HG02885 (cell line): ENCODE data around the gene TEX22.

Source experiments
- ATAC-seq: cut with Tn5 transposase; IDR thresholded peaks from one replicate; pipeline ENCODE4 v1.9.1; 2021; ENCODE audit warnings: mild to moderate bottlenecking; ENCODE audit not compliant: unreplicated experiment, poor library complexity

TEX22 gene

GRCh38 chr14:105397350-105397931 lies 897 bp upstream of the TEX22 start:
- no peak for ATAC-seq

GRCh38 chr14:105398726-105399465 lies 558 bp downstream of the TEX22 start:
- ATAC-seq: peak; percentile 48

- ATAC-seq: no peak
These were observed 1.1 kb downstream of the TEX22 start for GRCh38 chr14:105399466-105399775.

- no peak for ATAC-seq
These were observed 1.7 kb downstream of the TEX22 start for GRCh38 chr14:105400016-105400415.

- ATAC-seq: no peak
These were observed 3.4 kb downstream of the TEX22 start for GRCh38 chr14:105401699-105402098.

GRCh38 chr14:105408592-105408991 lies 10.3 kb downstream of the TEX22 start:
- no peak for ATAC-seq

- no peak for ATAC-seq
These were observed 11.0 kb downstream of the TEX22 start for GRCh38 chr14:105409364-105409763.

GRCh38 chr14:105410642-105411016 lies 12.3 kb downstream of the TEX22 start:
- no peak for ATAC-seq

- no peak for ATAC-seq
These were observed 12.9 kb downstream of the TEX22 start for GRCh38 chr14:105411017-105411941.

GRCh38 chr14:105411985-105412770 lies 13.8 kb downstream of the TEX22 start:
- ATAC-seq: no peak

- no peak for ATAC-seq
These were observed 14.6 kb downstream of the TEX22 start for GRCh38 chr14:105412771-105413543.

GRCh38 chr14:105413544-105413886 lies 15.2 kb downstream of the TEX22 start:
- ATAC-seq: no peak

- peak; percentile 71 for ATAC-seq
These were observed 16.4 kb downstream of the TEX22 start for GRCh38 chr14:105414456-105415371.

- ATAC-seq: no peak
These were observed 17.4 kb downstream of the TEX22 start for GRCh38 chr14:105415481-105416428.

GRCh38 chr14:105416671-105417070 lies 18.3 kb downstream of the TEX22 start:
- no peak for ATAC-seq

- no peak for ATAC-seq
These were observed 19.4 kb downstream of the TEX22 start for GRCh38 chr14:105417690-105418121.

GRCh38 chr14:105418269-105419194 lies 20.2 kb downstream of the TEX22 start:
- no peak for ATAC-seq
